ENCODE results near the gene APOB. TPM values are rescaled to one million over a fixed set of nuclear protein-coding genes. Genes with fewer than 3 reads are reported as not detected.

Gene APOB
- total RNA-seq, 3 donors from 2014 or later: 0.82 to 1.1 (median 0.95) TPM

GRCh38 chr2:21040468-21041377 is 3.1 kb downstream of the APOB start:
- DNase-seq: no peak
- H3K27me3 Mint-ChIP-seq (ENCODE audit: low read depth): peaks cover 32% of the 10 kb centered on the region
- H3K4me1 Mint-ChIP-seq (ENCODE audit: low read depth): peaks cover 3% of the 10 kb centered on the region
- no peaks in the 10 kb centered on the region for H3K9me3 Mint-ChIP-seq
- no peaks in the 10 kb centered on the region for H3K36me3 Mint-ChIP-seq (ENCODE audit: insufficient read depth)
- H3K4me3 Mint-ChIP-seq: no peak overlapping the region
- no peak for ATAC-seq

DNA sequence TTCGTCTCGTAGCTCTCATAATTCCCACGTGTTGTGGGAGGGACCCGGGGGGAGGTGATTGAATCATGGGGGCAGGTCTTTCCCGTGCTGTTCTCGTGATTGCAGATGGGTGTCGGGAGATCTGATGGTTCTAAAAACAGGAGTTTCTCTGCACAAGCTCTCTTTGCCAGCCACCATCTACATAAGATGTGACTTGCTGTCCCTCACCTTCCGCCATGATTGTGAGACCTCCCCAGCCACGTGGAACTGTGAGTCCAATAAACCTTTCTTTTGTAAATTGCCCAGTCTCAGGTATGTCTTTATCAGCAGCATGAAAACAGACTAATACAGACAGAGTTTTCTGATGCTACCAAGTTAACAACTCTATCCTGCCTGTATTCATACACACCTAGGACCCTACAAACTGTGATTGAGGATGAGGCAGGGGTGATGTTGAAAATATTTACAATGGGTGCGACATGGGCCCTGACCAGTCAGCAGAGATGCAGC is 3.9 kb downstream of the APOB start:
- H3K36me3 Mint-ChIP-seq (ENCODE audit: insufficient read depth): no peaks in the 10 kb centered on the region
- peaks cover 28% of the 10 kb centered on the region for H3K27me3 Mint-ChIP-seq (ENCODE audit: low read depth)
- no peak overlapping the region for H3K4me3 Mint-ChIP-seq
- ATAC-seq: no peak
- no peaks in the 10 kb centered on the region for H3K9me3 Mint-ChIP-seq
- peaks cover 3% of the 10 kb centered on the region for H3K4me1 Mint-ChIP-seq (ENCODE audit: low read depth)
- no peak for DNase-seq

DNA sequence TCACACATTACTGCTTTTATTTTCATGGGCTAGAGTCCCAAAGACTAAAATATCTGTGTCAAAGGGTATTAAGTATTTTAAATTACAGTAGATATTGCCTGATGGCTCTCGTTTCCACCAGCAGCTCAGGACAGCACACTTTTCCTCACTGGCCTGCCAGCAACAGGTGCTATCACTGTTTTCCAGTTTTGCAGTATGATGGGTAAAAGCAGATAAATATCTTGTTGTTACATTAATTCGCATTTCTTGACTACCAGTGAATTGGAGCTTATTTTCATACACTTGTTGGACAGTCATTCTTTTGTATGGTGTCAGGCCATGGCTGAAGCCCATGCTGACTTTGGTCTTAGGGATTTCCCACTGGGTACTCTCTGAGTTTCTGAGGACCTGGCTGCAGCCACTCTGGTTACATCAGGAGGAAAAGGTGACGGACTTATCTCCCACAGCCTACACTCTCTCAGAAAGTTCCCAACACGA is 4.8 kb downstream of the APOB start:
- Mint-ChIP-seq H3K9me3 (no peaks in the 10 kb centered on the region), H3K36me3 (ENCODE audit: insufficient read depth) (no peaks in the 10 kb centered on the region), H3K27me3 (ENCODE audit: low read depth) (peaks cover 20% of the 10 kb centered on the region), H3K4me1 (ENCODE audit: low read depth) (peaks cover 3% of the 10 kb centered on the region), H3K4me3 (no peak overlapping the region)
- no peak for ATAC-seq
- no peak for DNase-seq

DNA sequence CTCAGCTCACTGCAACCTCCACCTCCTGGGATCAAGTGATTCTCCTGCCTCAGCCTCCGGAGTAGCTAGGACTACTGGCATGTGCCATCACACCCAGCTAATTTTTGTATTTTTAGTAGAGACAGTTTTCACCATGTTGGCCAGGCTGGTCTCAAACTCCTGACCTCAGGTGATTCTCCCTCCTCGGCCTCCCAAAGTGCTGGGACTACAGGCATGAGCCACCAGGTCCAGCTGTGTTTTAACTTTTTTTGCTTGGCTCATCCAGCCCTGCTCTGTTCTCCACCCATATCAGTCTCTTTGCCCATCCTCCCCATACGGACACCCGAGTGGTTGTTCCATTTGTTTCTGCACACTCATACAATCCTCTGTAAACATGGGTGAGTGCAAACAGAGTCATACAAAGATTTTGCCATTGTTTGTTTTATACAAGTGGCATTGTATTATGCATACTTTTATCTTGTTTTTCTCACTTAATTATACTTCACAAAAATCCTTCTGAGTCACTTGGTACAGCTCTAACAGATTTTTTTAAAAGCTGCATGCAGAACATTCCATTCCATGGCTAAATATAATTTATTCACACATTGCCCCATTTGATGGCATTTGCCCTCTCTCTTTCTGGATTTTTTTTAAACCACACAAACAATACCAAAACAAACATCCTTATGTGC is 5.3 kb downstream of the APOB start:
- Mint-ChIP-seq H3K36me3 (ENCODE audit: insufficient read depth) (no peaks in the 10 kb centered on the region), H3K27me3 (ENCODE audit: low read depth) (peaks cover 20% of the 10 kb centered on the region), H3K4me1 (ENCODE audit: low read depth) (peaks cover 3% of the 10 kb centered on the region), H3K9me3 (no peaks in the 10 kb centered on the region), H3K4me3 (no peak overlapping the region)
- DNase-seq: no peak
- ATAC-seq: no peak

- DNase-seq: no peak
- H3K4me1 Mint-ChIP-seq (ENCODE audit: low read depth): no peaks in the 10 kb centered on the region
- H3K36me3 Mint-ChIP-seq (ENCODE audit: insufficient read depth): no peaks in the 10 kb centered on the region
- no peaks in the 10 kb centered on the region for H3K9me3 Mint-ChIP-seq
- no peak for ATAC-seq
- no peak overlapping the region for H3K4me3 Mint-ChIP-seq
- H3K27me3 Mint-ChIP-seq (ENCODE audit: low read depth): peaks cover 13% of the 10 kb centered on the region
Observed at GRCh38 chr2:21037671-21038108, 6.2 kb downstream of the APOB start.

GRCh38 chr2:21036708-21037670 is 6.9 kb downstream of the APOB start:
- H3K9me3 Mint-ChIP-seq: no peaks in the 10 kb centered on the region
- no peak overlapping the region for H3K4me3 Mint-ChIP-seq
- no peaks in the 10 kb centered on the region for H3K36me3 Mint-ChIP-seq (ENCODE audit: insufficient read depth)

DNA sequence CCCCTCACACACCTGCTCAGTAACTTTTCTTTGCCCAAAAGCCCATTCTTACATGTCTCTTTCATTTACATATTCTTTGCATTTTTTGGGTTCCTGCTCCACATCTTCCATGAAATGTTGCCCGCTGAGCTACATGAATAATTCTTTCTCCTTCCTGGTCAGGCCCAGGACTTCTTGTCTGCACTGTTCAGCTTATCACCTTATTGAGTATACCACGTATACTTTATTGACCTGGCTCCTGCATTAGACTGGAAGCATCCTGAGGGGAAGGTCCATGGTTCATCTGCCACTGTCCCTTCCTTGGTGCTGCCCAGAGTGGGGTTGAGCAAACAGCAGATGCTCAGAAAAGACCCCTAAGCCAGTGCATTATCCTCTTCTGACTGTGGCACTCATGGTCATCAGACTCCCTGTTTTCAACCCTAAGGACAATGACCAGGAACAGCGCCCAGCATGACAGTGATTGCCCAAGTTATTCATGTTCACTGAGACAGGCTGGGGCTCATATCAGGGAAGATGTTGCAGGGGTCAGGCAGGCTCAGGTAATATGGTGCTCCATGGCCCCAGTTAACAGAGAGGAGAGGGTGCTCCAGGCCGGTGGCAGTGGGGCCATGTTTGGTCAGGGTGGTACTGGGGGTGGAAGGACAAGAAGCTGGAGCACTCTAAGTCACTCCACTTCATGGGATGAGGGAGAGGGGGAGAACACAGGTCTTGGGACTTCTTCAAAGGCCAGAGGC is 7.7 kb downstream of the APOB start:
- peaks cover 6% of the 10 kb centered on the region for H3K27me3 Mint-ChIP-seq (ENCODE audit: low read depth)
- ATAC-seq (no peak), DNase-seq (no peak)
- no peaks in the 10 kb centered on the region for H3K9me3 Mint-ChIP-seq
- no peak overlapping the region for H3K4me3 Mint-ChIP-seq
- H3K36me3 Mint-ChIP-seq (ENCODE audit: insufficient read depth): no peaks in the 10 kb centered on the region
- no peaks in the 10 kb centered on the region for H3K4me1 Mint-ChIP-seq (ENCODE audit: low read depth)

More at GRCh38 chr2:21036708-21037670, 6.9 kb downstream of the APOB start:
- no peak for DNase-seq
- Mint-ChIP-seq H3K4me1 (ENCODE audit: low read depth) (no peaks in the 10 kb centered on the region), H3K27me3 (ENCODE audit: low read depth) (peaks cover 10% of the 10 kb centered on the region)
- ATAC-seq: no peak

- no peaks in the 10 kb centered on the region for H3K9me3 Mint-ChIP-seq
- ATAC-seq (no peak), DNase-seq (no peak)
- peaks cover 6% of the 10 kb centered on the region for H3K27me3 Mint-ChIP-seq (ENCODE audit: low read depth)
- no peaks in the 10 kb centered on the region for H3K36me3 Mint-ChIP-seq (ENCODE audit: insufficient read depth)
- no peak overlapping the region for H3K4me3 Mint-ChIP-seq
- no peaks in the 10 kb centered on the region for H3K4me1 Mint-ChIP-seq (ENCODE audit: low read depth)
Observed at GRCh38 chr2:21035282-21035973, 8.4 kb downstream of the APOB start.

- Mint-ChIP-seq H3K4me3 (no peak overlapping the region), H3K4me1 (ENCODE audit: low read depth) (no peaks in the 10 kb centered on the region), H3K9me3 (no peaks in the 10 kb centered on the region), H3K36me3 (ENCODE audit: insufficient read depth) (no peaks in the 10 kb centered on the region), H3K27me3 (ENCODE audit: low read depth) (peaks cover 6% of the 10 kb centered on the region)
- no peak for DNase-seq
- ATAC-seq: no peak
Observed at GRCh38 chr2:21034972-21035279, 8.9 kb downstream of the APOB start.

DNA sequence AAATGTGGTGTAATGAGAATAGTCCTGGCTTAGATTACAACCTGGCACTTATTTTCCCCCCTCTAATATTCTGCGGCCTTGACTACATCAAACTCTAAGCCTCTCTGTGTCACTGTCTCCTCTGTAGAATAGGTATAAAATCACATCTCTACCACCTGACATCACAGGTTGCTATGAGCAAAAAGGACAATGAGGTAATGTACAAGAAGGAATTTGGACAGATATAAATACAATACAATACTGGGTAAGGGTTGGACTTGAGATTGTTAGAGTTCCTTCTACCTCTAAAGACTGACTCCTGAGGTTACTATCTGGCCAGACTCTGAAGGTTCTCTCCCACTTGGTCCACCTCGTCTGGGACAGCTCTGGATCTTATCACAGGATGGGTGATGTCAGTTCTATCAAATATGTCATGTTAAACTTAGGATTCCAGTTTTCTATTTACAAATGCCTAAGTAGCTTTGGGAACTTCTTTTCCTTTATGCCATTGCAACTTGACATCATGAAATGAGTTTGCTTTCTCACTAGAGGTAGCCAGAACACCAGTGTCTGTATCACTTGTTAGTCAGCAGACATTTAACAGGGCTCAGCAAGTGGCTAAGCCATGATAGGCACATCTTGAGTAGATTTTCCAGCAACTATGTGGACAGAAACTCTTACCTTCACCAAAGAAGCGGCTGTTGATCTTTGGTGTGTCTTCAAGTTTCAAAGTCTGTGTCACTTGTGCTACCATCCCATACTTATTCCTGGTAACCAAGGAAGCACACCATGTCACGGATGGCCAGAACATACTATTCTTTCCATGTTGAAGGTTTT is 9.5 kb downstream of the APOB start:
- H3K4me3 Mint-ChIP-seq: no peak overlapping the region
- no peaks in the 10 kb centered on the region for H3K36me3 Mint-ChIP-seq (ENCODE audit: insufficient read depth)
- H3K4me1 Mint-ChIP-seq (ENCODE audit: low read depth): no peaks in the 10 kb centered on the region
- peaks cover 6% of the 10 kb centered on the region for H3K27me3 Mint-ChIP-seq (ENCODE audit: low read depth)
- no peak for ATAC-seq
- no peaks in the 10 kb centered on the region for H3K9me3 Mint-ChIP-seq
- no peak for DNase-seq

GRCh38 chr2:21033237-21034155 is 10.4 kb downstream of the APOB start:
- Mint-ChIP-seq H3K4me1 (ENCODE audit: low read depth) (no peaks in the 10 kb centered on the region), H3K4me3 (no peak overlapping the region), H3K9me3 (no peaks in the 10 kb centered on the region), H3K36me3 (ENCODE audit: insufficient read depth) (no peaks in the 10 kb centered on the region), H3K27me3 (ENCODE audit: low read depth) (peaks cover 12% of the 10 kb centered on the region)
- ATAC-seq (no peak), DNase-seq (no peak)

Measured in activated T-cell treated with anti-CD3 and anti-CD28 coated beads, Interleukin-2, amount 50 U/mL, for 4 hours (primary cell).